BLaER1 treated with 17β-estradiol and CSF1 and Interleukin-3, amounts not matched to agents 10 nM and 100 nM (cell line): ENCODE data around the gene HOTAIR.

ENCODE experiments used
- H3K27ac ChIP-seq, 11 experiments: shearing (Covaris generic); formaldehyde crosslinking; 2 replicates each; pipeline ENCODE4 v1.8.1; 2022
- H3K27me3 ChIP-seq, 11 experiments: shearing (Covaris generic); formaldehyde crosslinking; 2 replicates each; pipeline ENCODE4 v1.8.1; 2022
- H3K36me3 ChIP-seq, 11 experiments: shearing (Covaris generic); formaldehyde crosslinking; 2 replicates each; pipeline ENCODE4 v1.8.1; 2022
- H3K4me1 ChIP-seq, 10 experiments: shearing (Covaris generic); formaldehyde crosslinking; 2 replicates each; pipeline ENCODE4 v1.8.1; 2022
- H3K4me2 ChIP-seq, 11 experiments: shearing (Covaris generic); formaldehyde crosslinking; 2 replicates each; pipeline ENCODE4 v1.8.1; 2022
- H3K4me3 ChIP-seq, 10 experiments: shearing (Covaris generic); formaldehyde crosslinking; 2 replicates each; pipeline ENCODE4 v1.8.1; 2022
- H3K9ac ChIP-seq, 11 experiments: shearing (Covaris generic); formaldehyde crosslinking; 2 replicates each; pipeline ENCODE4 v1.8.1; 2022
- H3K9me3 ChIP-seq, 11 experiments: shearing (Covaris generic); formaldehyde crosslinking; replicated peaks in 1 of 11; 2 replicates each; pipeline ENCODE4 v1.8.1; 2022
- H4K20me1 ChIP-seq, 11 experiments: shearing (Covaris generic); formaldehyde crosslinking; 2 replicates each; pipeline ENCODE4 v1.8.1; 2022
- Cebpa-rat ChIP-seq, 11 experiments: shearing (Covaris generic); IDR thresholded peaks; 2 replicates each; pipeline ENCODE4 v1.8.1; 2022

Gene HOTAIR

DNA sequence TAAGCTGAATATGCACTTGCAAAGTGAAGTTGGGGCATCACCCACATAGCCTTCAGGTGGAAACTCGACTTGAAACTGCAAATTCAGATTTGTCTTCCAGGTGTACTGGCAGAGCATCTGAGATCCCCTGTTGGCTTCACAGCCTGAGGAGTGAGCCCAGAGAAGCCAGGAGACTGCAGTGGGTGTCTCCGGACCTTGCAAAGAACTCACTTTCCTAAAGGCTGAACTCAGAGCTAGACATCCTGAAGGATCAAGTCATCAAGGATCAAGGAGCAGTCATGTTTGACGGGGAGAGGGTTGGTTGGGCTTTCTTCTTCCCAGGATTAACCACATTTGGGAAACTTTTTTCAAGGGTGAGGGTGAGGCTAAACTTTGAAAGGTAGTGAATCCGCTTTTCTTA is 45.2 kb downstream of the HOTAIR start:
- Histone ChIP-seq H3K27me3 (peaks cover 100% of the 10 kb centered on the region in 11 experiments), H3K9ac (no peak overlapping the region)

DNA sequence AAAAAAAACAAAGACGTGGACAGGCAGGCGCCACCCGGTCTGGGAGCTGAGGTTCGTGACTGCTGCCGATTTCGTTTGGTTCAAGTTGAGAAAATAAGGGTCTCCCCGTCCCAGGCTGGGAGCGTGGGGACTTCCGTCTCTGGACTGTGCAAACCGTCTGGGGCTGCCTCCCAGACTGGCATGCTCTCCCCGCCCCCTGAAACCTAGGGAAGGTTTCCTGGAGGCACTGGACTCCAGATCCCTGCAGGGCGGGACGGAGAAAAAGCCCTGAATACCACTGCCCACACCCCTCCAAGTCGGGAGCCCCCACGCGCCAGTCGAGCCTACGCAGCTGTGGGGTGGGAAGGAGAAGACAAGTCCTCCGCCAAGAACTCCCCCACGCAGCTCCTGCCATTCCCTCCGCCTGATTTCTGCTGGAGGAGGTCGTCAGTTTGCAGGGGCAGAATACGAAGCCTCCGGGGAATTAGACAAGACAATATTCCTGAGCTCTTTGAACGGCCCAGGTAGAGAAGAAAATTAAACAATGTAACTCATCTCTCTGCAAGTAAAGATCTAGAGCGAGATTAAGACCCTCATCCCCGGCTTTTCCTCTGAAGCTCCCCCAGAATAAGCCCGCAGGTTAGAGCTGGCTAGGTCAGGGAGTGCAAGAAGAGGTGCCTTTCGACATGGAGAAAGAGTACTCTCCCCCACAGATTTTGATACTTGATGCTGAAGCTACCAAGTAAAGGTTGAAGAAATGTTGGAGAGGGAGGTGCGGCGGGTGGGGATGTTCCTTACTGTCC is 46.5 kb downstream of the HOTAIR start:
- Histone ChIP-seq H3K9me3 (peaks cover 34 to 62% (median 50%) of the 10 kb centered on the region in 11 experiments), H3K4me3 (0 out of 20 replicates have a peak overlapping the region, but pooled peaks of 1 of the 10 experiments have one; percentile 4), H3K27ac (no peak overlapping the region), H3K36me3 (no peaks in the 10 kb centered on the region), H4K20me1 (peaks cover 0 to 44% (median 2%) of the 10 kb centered on the region in 11 experiments; a peak in 7 of 22 replicates), H3K27me3 (peaks cover 100% of the 10 kb centered on the region in 11 experiments), H3K4me1 (no peaks in the 10 kb centered on the region), H3K9ac (no peak overlapping the region), H3K4me2 (no peak overlapping the region)
- TF ChIP-seq Cebpa-rat (IDR thresholded peaks at IDR 0.05) = no peak

More for the DNA sequence above, 45.2 kb downstream of the HOTAIR start:
- H3K4me2 ChIP-seq = no peak overlapping the region
- no peak for TF ChIP-seq Cebpa-rat (IDR thresholded peaks at IDR 0.05)
- 0 out of 20 replicates have a peak overlapping the region, but pooled peaks of 1 of the 10 experiments have one; percentile 4 for H3K4me3 ChIP-seq
- H3K27ac ChIP-seq = no peak overlapping the region
- peaks cover 34 to 75% (median 50%) of the 10 kb centered on the region in 11 experiments for H3K9me3 ChIP-seq
- H4K20me1 ChIP-seq = peaks cover 0 to 56% (median 14%) of the 10 kb centered on the region in 11 experiments; a peak in 12 of 22 replicates
- no peaks in the 10 kb centered on the region for H3K36me3 ChIP-seq
- no peaks in the 10 kb centered on the region for H3K4me1 ChIP-seq

DNA sequence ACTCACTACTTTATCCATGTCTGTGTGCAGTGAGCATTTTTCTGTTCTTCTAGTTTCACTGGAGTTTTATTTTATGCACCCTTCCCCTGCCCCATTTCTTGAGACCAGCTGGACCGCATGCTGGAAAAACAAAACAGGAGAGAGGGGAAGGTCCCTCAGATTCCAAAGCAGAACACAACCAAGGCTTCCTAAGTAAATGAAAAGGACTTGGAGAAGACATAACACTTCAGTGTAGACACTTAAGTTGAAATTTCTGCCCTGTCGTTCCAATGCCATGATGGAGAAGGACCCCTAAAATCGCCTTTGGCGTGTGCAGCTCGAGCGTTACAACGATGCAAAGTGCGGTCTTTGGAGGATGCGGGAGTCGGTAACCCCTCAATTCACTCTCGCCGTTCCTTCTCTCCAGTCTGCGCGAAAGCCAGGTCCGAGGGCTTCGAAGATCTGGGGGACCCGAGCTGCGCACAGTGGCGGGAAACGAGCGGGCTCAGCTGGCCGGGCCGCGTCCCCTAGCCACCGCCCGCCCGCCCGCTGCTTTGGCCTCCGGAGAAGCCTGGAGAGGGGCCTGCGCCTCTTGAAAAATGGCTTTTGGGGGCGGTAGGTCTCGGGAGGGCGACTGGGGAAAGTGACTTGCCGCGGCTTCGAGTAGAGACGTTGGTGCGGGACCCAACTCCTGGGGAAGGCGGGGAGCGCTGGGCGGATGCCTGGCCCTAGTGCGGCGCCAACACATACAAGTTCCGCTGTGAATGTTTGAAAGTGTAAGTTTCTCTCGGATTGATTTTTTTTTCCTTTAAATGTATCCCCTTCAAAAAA is 47.3 kb downstream of the HOTAIR start:
- Histone ChIP-seq H3K9ac (no peak overlapping the region), H3K9me3 (peaks cover 34 to 60% (median 48%) of the 10 kb centered on the region in 11 experiments), H4K20me1 (peaks cover 0 to 38% (median 0%) of the 10 kb centered on the region in 11 experiments; a peak in 6 of 22 replicates), H3K4me3 (0 out of 20 replicates have a peak overlapping the region, but pooled peaks of 1 of the 10 experiments have one; percentile 4), H3K36me3 (no peaks in the 10 kb centered on the region), H3K27ac (no peak overlapping the region), H3K4me2 (no peak overlapping the region), H3K4me1 (no peaks in the 10 kb centered on the region), H3K27me3 (peaks cover 99 to 100% (median 100%) of the 10 kb centered on the region in 11 experiments)
- no peak for TF ChIP-seq Cebpa-rat (IDR thresholded peaks at IDR 0.05)

- H3K9me3 ChIP-seq = peaks cover 19 to 42% (median 33%) of the 10 kb centered on the region in 11 experiments
- H3K4me3 ChIP-seq = no peak overlapping the region
- H3K27me3 ChIP-seq = peaks cover 82 to 99% (median 96%) of the 10 kb centered on the region in 11 experiments
- TF ChIP-seq Cebpa-rat (IDR thresholded peaks at IDR 0.05) = no peak
- no peak overlapping the region for H3K4me2 ChIP-seq
- peaks cover 0 to 21% (median 0%) of the 10 kb centered on the region in 11 experiments; a peak in 5 of 22 replicates for H4K20me1 ChIP-seq
- H3K4me1 ChIP-seq = no peaks in the 10 kb centered on the region
- no peak overlapping the region for H3K27ac ChIP-seq
- H3K9ac ChIP-seq = no peak overlapping the region
- no peaks in the 10 kb centered on the region for H3K36me3 ChIP-seq
These were observed 50.0 kb downstream of the HOTAIR start for GRCh38 chr12:53924521-53925405.

DNA sequence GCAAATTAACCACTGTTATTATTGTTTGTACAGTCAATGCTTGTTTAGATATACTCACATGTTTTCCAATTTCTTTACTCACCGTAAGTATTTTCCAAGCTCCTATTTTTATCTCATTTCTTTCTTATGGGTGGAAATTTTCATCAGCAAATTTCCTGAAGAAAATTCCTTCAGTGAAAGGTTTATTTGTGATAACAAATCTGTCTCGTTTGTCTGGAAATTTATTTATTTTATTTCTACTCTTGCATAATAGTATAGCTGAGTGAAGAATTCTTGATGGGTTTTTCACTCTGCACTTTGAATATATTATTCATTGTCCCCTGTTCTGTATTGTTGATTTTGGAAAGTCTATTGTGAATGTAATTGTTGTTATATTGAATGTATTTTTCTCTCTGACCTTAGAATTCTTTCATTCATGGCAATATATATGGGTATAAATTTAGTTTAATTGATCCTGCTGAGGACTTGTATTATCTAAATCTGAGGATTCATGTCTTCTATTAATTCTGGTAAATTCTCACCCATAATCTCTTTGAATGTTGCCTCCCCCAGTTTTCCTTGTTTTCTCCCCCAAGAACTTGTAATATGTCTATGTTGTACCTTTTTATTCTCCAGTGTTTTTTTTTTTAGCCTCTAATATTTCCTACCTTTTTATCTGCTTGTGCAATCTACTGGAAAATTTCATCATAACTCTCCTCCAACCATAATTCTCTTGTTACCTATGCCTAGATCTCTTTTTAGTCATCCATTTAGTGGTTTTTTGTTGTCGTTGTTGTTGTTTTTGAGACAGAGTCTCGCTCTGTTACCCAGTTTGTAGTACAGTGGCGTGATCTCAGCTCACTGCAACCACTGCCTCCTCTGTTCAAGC is 57.7 kb downstream of the HOTAIR start:
- Histone ChIP-seq H3K9ac (no peak overlapping the region), H4K20me1 (no peaks in the 10 kb centered on the region), H3K4me3 (no peak overlapping the region), H3K9me3 (no peaks in the 10 kb centered on the region), H3K27me3 (peaks cover 6 to 59% (median 34%) of the 10 kb centered on the region in 11 experiments; a peak in 18 of 22 replicates), H3K36me3 (no peaks in the 10 kb centered on the region), H3K4me1 (no peaks in the 10 kb centered on the region), H3K27ac (no peak overlapping the region), H3K4me2 (no peak overlapping the region)
- no peak for TF ChIP-seq Cebpa-rat (IDR thresholded peaks at IDR 0.05)
